IPS-NIHi7 (cell line): ENCODE results near the gene FN1.
"Not testable (repeated sequence)": the region's sequence is repeated elsewhere in the genome, so short reads cannot be mapped to it uniquely, and the experiment has no call there.

ENCODE experiments used
- DNase-seq: peaks from one replicate; pipeline ENCODE4 v3.0.0; 2012; ENCODE audit warnings: mixed read lengths; ENCODE audit errors: extremely low spot score

The FN1 gene

DNA sequence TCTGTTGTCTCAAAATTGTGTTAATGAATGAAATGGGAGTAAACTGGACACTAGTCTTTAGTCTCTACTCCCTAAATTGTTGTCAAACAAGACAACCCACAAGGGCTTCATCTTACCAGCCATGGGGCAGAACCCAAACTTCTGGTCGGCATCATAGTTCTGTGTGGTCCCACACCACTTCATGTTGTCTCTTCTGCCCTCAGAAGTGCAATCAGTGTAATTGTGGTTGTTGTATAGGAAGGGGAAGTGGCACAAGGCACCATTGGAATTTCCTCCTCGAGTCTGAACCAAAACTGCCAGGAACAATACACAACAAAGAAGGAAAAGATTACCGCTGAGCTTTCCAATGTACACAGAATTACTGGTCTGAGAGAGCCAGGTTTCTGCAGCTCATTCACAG lies 12.6 kb downstream of the FN1 start:
- no peak for DNase-seq

DNA sequence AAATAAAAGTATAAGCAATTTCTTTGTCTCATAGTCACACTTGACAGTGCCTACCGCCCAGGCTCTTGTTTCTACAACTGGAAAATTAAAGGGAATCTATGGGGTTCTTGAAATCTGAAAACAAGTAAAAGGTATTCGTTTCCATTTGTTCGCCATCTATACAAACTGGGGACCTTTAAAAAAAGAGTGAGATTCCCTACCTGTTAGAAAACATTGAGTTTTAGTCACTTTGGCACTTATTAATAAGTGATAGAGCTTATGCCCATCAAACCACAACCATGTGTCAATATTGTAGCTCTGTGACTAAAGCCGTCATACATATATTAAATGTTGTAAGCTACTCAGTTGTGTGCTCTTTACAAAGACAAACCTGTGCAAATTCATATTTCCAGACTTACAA lies 13.2 kb downstream of the FN1 start:
- DNase-seq = no peak

DNA sequence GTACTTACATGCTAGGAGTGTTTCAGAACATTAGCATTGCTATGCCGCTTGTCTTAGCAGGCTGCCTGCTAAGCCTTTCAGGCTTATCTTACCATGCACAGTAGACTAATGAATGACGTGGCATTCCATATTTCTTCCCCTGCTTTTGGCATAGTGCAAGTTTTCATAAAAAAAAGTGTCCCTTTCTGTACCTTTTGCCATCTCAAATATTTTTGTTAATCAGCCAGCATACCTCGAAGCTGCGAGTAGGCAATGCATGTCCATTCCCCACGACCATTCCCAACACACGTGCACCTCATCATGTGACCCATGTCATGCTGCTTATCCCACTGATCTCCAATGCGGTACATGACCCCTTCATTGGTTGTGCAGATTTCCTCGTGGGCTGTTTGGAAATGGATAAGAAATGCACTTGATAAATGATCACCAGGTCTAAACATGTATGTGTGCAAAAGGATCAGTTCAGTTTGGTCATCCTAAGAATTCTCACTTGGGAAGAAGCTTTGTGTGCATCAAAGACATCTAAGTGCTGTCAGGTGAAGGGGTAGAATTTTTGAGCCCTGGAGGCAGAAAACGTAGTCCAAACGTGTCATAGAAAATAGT lies 13.9 kb downstream of the FN1 start:
- DNase-seq = no peak

DNA sequence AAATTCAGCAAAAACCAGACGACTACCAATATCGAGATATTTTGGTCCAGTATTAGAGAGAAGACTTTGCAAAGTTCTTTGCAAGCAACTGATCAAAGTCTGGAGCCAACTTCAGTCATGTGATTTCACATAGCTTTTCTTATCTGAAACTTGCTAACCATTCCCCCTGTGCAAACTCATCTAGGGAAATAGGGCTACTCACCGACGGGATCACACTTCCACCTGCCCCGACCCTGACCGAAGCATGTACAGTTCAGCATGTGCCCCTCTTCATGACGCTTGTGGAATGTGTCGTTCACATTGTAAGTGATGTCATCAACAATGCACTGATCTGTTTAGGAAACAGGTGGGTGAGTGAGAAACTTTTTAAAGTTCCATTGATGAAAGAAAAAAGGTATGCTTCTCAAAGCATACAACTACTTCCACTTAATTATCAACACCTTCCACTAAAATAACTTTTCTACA lies 15.4 kb downstream of the FN1 start:
- DNase-seq = no peak

DNA sequence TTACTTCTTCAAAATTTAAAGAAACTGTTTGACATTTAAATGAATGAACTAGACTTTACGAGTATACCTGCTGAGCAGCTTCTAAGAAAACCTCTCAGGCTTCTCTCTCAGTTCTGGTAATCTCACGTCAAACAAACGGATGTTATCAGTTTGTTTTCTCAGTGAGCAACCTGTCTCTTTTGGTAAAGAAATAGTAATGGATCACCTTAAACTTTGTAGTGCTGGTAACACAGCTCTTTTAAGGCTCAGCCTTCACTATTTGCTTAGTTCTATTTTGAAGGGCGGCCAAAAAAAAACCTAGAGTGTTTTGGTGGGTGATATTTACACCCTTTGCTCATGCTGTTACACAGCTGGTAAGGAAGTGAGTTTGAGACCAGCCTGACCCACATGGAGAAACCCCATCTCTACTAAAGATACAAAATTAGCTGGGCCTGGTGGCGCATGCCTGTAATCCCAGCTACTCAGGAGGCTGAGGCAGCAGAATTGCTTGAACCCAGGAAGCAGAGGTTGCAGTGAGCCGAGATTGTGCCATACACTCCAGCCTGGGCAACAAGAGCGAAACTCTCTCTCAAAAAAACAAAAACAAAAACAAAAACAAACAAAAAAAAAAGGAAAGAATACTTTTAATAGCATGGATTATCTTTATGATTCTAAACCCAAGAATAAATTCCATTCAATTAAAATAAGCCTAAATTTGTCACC lies 15.9 kb downstream of the FN1 start:
- no peak for DNase-seq

DNA sequence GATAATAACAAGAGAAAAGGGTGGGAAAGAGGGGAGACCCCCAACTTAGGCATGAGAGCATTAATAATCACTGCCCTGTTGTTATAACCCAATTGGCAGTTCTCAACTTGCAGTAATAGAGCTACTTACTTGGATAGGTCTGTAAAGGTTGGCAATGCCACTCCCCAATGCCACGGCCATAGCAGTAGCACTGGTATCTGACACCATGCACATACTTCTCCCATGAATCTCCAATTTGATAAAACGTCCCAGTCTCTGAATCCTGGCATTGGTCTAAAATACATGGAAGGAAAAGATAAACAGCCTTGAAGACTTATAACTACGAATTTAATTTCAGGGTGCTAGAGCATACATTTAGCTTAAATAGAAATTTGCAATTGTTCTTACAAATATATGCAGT lies 16.8 kb downstream of the FN1 start:
- no peak for DNase-seq

DNA sequence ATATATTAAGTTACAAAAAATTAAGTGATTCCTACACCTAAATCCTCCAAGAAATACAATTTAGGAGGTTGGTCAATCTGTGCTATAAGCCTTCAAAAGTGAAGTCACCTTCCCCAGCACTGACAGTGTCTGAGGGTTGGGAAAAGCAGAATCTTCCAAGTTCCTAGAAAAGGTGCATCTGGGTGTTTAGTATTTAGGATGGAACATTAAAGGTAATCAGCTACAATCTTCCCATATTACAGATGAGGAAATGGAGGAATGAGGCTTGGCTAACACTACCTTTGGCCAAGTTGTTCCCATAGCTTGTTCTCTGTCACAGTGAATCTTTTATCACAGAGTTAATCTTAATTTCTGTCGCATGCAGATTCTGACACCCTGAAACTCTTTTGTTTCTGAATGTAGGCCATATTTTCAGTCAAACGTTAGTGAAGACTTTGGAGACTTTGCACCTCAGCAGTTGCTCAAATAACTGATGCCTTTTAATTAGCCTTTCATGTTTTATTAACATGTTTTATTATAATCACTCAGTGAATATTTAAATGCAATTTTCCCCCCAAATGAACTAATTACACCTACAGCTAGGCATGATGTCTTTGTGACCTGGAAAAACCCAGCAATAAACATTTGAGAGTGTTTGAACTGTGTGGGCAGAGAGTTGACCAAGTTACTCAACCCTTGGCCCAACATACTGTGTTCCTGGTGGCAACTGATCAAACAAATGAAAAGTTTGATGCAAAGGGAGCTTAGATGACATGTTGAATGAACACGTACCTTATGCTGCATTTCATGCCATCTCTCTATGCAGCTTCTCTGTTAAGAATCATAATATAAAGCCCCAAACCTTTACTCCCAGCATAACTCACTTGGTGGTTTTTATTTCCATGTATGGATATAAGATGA lies 17.6 kb downstream of the FN1 start:
- no peak for DNase-seq

DNA sequence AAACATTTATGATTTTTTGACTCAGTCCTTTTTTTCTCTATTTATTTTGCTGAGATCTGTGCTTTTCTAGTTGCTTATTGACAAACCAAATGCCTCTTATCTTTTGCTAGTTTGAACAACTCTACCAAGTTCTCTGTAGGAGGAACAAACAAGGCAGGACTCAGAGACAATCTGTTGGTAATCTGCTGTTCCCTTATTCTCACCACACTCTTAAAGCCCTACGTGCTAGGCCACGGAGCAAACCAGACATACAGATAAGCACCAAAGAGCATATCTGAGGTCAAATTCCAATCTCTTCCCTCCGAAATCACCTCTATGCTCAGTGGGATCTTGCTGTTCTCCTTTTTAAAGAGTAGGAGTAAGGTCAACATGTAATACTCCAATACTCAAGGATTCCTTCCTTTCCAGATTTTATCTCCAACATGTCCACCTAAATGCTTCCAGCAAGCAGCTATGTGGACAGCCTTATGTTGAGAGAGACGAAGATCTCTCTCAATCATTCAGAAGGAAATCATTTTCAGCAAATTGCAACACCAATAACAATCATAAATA lies 18.4 kb downstream of the FN1 start:
- DNase-seq = no peak

DNA sequence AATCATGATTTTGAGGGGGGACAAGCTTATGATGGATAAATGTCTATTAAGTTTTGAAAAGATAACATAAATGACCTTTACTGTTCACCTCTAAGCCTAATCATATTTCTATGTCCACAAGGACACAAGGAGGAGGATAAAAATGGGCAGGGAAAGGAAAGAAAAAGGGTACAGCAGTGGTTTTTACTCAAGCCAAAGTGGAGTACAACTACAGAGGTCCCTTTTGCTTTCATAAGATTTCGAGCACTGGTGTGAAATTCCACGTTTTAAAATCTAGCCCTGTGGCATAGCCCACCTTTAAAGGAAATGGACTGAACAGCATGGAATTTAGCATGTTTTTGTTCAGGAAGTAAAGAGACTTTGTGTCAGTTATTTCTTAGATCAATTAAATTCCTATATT lies 19.2 kb downstream of the FN1 start:
- DNase-seq = no peak

DNA sequence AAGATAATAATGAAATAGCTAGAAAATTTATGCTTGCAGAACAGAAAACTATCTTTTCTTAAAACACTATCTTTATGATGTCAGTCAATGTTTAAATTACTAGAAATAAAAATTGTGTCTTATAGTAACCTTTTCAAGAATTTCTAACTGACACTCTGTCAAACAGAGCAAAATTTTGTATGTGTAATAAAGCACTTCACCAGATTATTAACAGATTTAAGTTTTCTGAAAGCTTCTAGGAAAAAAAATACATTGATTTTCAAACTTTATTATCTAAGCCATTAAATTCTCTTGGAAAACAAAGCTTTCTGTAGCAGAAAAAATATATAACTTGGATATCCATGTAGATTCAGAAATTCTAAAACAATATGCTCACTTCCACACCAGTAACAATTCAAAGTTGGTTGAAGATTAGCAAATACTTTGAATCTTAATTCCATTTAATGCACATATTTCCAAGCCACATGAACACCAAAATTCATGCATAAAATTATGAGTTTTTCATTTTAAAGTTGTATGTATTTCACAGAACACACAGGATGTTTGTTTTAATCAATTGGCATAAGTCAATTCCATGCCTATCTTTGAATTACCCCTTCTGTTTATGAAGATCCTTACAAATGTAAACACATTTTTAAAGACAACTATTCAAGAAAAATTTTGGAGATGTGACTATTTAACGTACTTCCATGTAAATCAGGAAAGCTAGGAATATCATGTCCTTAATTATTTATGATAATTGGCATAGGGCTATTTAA lies 19.9 kb downstream of the FN1 start:
- DNase-seq = no peak

DNA sequence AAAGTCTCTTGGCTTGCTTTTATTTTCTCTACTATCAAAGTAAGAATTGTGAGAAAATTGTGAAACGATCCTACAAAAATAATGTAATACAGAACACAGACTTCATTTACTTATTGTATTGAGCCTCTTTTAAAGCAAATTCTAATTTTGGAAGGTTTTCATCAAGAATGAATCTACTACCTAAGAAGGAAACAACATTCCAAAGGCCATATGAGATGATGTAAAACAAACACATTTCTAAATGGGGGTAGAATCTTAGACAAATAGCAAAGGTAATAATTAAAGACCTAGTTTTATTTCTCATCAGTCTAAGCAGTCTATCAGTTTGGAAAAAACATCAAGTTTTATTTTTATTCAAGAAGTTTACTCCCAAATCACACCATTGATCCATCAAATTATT lies 20.6 kb downstream of the FN1 start:
- DNase-seq = no peak

DNA sequence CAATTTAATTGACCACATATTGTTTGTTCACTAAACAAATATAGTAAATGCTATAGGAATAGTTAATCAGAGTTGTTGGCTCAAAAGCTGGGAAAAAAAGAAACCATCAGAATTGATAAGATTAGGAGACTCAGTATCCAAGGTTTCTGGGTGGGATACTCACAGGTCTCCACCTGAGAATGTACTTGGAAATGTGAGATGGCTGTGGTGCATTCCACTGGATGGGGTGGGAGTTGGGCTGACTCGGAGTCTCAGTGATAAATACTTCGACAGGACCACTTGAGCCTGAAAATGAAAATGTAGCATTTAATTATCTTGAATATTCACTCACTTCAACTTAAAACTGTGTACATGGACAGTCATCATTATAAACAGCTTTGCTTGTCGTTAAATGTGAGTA lies 21.2 kb downstream of the FN1 start:
- no peak for DNase-seq

DNA sequence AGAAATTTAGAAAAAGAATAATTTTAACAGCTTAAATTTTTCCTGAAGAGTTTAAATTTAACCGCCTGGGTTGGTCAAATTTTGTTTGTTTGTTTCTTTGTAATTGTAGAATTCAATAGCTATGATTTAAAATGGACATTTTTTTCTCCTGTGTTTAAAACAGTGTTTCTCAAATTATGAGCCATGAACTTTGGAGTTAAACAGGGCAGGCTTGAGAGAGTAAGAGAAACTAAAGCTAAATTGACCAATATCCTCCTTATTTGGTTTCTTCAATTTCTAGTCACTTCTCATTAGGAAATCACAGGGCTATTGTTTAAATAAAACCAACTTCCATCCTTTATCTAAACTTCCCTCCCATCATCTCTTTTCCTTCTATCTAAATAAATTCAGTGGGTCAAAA lies 21.9 kb downstream of the FN1 start:
- DNase-seq = no peak

DNA sequence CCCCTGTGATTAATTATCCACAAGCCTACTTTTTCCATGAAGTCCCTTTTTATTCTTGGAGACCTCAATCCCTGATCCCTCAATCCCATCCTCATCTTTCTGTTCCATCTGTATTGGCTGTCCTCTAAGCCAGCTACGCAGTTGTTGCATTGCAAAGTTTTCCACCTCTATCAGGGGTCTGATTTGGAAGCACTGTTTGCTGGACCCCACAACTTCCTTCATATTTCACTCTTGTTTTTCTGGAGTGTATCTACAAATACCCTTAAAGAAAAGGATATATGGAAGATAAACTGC lies 22.4 kb downstream of the FN1 start:
- DNase-seq = no peak

DNA sequence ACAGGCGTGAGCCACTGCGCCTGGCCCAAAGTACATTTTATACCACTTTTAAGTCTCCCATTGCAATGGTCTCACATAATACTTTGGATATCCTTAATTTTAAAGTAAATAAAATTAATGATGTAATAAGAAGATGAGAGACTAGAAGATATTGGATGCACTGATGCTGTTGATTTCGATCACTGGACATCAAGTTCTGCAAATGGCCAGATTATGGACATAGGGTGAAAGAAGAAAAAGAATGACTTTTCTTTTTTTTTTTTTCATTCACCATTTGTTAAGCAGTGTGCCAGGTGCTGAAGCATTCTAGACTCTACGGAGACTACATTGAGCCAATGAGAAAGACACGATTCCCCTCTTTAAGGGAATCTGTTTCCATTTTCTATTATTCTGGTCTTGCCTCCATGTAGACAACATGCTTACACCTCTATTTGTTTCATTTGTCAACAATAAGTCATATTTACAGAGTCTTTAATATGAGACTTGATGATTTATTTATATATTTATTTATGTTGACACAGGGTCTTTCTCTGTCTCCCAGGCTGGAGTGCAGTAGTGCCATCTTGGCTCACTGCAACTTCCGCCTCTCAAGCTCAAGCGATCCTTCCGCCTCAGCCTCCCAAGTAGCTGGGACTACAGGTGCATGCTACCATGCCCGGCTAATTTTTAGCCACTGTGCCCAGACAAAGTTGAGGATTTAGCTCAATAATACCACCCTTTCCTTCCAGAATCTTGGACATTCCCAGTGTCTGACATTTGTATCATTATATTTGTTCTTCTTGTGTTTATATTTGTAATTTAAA lies 23.7 kb downstream of the FN1 start:
- DNase-seq = no peak

DNA sequence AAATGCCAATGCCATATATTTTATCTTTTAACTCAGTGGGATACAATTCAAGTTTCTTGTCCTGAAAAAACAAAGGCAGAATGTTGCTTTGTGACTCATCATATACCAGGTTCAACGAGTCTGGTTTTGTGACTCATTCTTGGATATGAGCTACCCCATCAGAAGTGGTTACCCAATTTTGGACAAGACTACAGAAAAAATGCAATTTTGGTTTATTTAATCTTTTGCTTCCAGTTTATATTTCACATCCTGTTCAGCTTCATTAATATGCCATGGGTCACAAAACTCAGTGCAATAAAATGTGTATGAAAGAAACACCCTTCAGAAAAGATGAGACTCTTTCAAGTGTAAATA lies 25.0 kb downstream of the FN1 start:
- DNase-seq = no peak

DNA sequence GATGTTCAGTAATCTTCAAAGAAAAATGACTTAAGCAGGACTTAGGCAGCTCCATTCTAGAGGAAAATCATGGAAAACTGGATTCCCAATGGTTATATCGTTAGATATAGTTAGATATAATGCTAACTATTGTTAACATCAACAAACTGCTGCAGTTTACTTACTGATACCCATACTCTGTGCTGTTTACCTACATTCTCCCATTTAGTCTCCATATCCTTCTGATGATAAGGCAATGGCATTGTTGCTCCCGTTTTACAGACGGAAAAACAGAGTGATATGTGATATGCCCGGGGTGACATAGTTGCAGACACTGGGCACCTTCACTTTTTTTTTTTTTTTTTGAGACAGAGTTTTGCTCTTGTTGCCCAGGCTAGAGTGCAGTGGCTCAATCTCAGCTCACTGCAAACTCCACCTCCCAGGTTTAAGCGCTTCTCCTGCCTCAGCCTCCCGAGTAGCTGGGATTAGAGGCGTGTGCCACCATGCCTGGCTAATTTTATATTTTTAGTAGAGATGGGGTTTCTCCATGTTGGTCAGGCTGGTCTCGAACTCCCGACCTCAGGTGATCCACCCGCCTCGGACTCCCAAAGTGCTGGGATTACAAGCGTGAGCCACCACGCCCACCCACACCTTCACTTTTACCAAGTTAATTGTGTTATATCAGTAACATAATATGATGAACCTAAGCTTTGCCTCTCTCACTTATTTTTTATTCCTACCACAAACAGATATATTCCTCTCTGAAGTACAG lies 25.5 kb downstream of the FN1 start:
- not testable (repeated sequence) for DNase-seq

DNA sequence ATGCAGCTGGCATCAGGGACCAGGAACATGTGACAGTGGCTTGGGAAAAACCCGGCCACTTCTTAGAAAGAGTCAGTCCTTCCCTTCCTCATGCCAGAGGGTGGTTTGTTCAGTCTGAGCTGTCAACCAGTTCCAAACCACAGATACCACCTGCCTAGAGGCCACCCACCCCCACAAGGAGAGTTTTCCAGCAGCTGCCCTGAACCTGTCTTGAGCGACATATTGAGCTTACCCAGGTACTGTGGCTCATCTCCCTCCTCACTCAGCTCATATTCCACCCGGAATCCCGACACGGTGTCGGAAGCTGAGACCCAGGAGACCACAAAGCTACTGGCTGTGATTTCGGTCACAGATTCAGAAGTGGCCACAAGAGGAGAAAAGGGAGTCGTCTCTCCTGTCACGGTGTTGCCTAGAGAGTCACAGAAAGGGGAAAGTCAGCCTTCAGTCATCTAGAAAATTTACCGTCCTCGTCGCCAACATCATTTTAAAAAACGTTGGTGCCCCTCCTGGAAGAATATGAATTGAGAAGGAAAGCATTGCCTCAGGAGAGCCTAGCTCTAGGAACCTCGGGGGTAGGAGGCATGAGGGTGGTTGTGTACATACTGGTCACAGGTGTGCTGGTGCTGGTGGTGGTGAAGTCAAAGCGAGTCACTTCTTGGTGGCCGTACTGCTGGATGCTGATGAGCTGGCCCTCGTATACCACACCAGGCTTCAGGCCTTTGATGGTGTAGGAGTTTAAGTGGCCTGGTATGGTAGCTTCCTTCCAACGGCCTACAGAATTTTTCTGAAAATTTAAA lies 26.3 kb downstream of the FN1 start:
- no peak for DNase-seq

DNA sequence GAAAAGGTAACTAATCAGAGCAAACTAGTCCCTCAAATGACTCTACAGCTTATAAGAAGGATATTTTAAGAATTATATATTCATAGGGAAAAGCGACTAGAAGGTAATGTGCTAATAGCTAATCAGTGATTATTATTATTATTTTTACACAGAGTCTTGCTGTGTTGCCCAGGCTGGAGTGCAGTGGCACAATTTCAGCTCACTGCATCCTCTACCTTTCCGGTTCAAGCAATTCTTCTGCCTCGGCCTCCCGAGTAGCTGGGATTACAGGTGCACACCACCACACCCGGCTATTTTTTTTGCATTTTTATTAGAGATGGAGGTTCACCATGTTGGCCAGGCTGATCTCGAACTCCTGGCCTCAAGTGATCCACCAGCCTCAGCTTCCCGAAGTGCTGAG lies 27.4 kb downstream of the FN1 start:
- DNase-seq = not testable (repeated sequence)
